ENCODE results near the gene BICC1.

The BICC1 gene

DNA sequence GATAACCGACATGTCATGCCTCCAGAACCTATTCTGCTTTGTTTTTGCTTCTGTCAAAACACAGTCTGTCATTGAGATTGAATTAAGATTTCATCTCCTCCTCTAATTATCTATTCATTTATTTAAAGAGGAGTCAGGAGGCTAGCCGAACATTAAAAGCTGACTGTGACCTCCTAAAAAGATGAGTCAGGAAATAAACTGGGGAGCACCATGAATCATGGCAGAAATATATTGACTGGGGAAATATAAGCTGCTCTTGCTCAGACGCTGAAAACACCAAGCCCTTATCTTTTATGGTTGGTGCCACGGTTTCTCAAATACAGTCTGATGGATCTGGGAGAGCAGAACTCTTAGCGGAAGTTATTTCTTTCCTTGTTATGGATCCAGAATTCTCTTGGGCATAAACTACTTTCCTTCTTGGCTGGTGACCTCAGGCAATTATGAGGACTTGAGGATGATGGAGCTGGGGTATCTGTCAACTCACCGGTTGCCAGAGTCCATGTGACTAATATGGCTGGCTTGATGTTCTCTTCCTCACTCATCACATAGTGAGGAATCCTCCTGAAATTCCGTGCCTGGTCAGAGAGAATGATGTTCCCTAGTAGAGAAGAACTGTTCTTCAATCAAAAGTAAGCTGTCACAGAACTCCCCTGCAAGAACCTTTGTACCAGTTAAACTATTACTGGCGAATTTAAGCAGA is 356.2 kb downstream of the BICC1 start:
- Histone ChIP-seq H3K4me1 (ENCODE audit: insufficient read depth, poor library complexity, severe bottlenecking) (no peaks in the 10 kb centered on the region), H3K36me3 (ENCODE audit: low read depth) (no peaks in the 10 kb centered on the region), H3K27me3 (ENCODE audit: insufficient read depth, poor library complexity, severe bottlenecking) (no peaks in the 10 kb centered on the region), H3K27ac (ENCODE audit: poor library complexity, severe bottlenecking) (no peak overlapping the region), H3K9me3 (ENCODE audit: severe bottlenecking) (no peaks in the 10 kb centered on the region), H3K4me3 (ENCODE audit: severe bottlenecking) (no peak overlapping the region)
- DNase-seq (ENCODE audit: low spot score) (no peak), ATAC-seq (ENCODE audit: low read depth) (no peak)
- no peak for TF ChIP-seq CTCF (IDR thresholded peaks at IDR 0.05; ENCODE audit: poor library complexity, severe bottlenecking)

GRCh38 chr10:58870070-58870469 is 357.4 kb downstream of the BICC1 start:
- Histone ChIP-seq H3K4me1 (ENCODE audit: insufficient read depth, poor library complexity, severe bottlenecking) (no peaks in the 10 kb centered on the region), H3K27ac (ENCODE audit: poor library complexity, severe bottlenecking) (no peak overlapping the region), H3K36me3 (ENCODE audit: low read depth) (no peaks in the 10 kb centered on the region), H3K27me3 (ENCODE audit: insufficient read depth, poor library complexity, severe bottlenecking) (no peaks in the 10 kb centered on the region), H3K4me3 (ENCODE audit: severe bottlenecking) (no peak overlapping the region), H3K9me3 (ENCODE audit: severe bottlenecking) (no peaks in the 10 kb centered on the region)
- no peak for ATAC-seq (ENCODE audit: low read depth)
- TF ChIP-seq CTCF (IDR thresholded peaks at IDR 0.05; ENCODE audit: poor library complexity, severe bottlenecking) = no peak
- DNase-seq (ENCODE audit: low spot score) = no peak

DNA sequence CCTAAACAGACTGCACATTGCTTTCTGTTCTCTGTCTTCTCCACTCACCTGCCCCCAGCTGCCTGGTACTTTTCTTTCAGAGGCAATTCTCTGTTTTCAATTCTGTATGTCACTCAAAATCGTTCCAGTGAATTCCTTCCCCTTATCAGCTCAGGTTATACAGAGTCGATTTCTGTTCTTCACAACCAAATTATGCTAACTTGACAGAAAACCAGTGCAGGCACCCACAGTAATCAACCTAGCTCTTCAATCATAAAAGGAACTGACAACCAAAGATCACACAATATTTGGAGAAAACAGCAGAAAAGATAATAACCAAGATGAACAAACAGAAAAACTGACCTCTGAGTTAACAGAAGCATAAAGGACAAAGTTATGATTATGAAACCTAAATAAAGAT is 360.5 kb downstream of the BICC1 start:
- Histone ChIP-seq H3K4me1 (ENCODE audit: insufficient read depth, poor library complexity, severe bottlenecking) (no peaks in the 10 kb centered on the region), H3K27me3 (ENCODE audit: insufficient read depth, poor library complexity, severe bottlenecking) (no peaks in the 10 kb centered on the region), H3K9me3 (ENCODE audit: severe bottlenecking) (no peaks in the 10 kb centered on the region), H3K27ac (ENCODE audit: poor library complexity, severe bottlenecking) (no peak overlapping the region), H3K36me3 (ENCODE audit: low read depth) (no peaks in the 10 kb centered on the region), H3K4me3 (ENCODE audit: severe bottlenecking) (no peak overlapping the region)
- ATAC-seq (ENCODE audit: low read depth) (no peak), DNase-seq (ENCODE audit: low spot score) (no peak)
- TF ChIP-seq CTCF (IDR thresholded peaks at IDR 0.05; ENCODE audit: poor library complexity, severe bottlenecking) = no peak
